Eye (tissue), 1 donor: ENCODE data around the gene OMP.
"Not testable (repeated sequence)": the region's sequence is repeated elsewhere in the genome, so short reads cannot be mapped to it uniquely, and the experiment has no call there.

Source experiments
- DNase-seq: peaks from one replicate; pipeline ENCODE4 v3.0.0-alpha.2; 2015

Gene OMP

DNA sequence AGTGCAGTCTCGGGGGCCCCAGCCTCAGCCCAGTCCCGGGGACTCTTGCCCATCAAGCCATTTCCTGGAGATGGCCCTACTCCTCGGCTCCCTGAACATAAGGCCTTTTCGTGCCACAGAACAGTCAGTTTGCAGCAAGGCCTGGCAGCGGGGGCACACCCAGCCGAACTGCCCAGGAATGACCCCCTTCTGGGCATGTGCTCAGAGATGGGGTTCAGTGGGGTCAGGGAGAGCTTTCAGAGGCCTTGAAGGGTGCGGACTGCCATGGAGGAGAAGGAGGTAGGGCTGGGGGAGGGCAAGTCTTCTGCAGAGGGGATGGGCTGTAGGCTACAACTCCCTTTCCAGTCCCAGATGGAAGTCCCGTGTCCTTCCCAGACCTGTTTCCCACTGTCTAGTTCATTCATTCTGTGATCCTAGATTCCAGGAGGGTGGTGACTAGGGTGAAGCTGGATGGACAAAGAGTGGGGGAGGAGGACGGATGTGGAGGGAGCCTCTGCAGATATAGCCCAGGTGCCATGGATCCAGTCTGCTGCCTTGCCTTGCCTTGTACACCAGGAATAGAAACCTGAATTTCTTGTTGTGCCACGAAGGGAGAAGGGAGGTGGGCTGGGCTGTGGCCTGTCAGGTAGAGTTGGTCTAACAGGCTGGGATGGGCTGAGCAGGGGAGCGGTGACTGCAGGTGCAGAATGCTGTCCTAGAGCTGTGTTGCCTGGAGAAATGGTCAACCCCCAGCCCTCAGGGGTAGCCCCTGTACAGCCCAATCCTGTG is 14.2 kb upstream of the OMP start:
- no peak for DNase-seq

GRCh38 chr11:77089004-77089545 is 13.6 kb upstream of the OMP start:
- DNase-seq: no peak

- DNase-seq: no peak
Measured at GRCh38 chr11:77090046-77090372, 12.6 kb upstream of the OMP start.

DNA sequence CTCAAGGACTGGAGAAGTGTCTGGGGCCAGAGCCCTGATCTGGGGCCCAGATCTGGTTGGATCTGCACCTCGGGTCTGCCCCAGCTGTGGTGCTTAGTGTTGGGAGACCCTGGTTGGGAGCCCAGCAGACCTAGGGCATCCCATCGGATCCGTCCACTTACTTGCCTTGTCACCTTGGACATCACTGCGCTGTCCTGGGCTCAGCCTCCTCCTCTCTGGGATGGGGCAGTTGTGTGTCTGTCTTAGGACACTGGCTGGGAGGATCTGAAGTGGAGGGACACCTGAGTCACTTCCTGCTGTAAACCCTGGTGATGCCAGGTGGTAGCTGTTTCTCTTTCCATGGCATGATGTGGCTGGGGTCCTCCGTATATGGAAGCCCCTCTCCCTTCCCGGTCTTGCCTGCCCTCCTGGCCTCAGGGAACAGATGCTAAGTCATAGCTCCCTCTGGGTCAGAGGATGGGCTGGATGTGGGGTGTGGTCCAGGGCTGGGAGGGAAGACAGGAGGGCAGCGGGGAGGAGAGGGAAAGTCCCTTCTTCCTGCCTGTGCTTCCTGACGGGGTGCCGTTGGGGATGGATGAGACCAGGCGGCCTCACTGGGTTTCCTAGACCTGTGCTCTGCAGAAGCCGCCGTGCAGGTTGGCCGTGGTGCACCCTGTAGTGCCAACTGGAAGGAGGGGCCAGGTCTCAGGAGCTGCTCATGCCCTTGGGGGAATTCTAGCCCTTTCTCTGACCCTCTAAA is 12.1 kb upstream of the OMP start:
- DNase-seq: no peak

DNA sequence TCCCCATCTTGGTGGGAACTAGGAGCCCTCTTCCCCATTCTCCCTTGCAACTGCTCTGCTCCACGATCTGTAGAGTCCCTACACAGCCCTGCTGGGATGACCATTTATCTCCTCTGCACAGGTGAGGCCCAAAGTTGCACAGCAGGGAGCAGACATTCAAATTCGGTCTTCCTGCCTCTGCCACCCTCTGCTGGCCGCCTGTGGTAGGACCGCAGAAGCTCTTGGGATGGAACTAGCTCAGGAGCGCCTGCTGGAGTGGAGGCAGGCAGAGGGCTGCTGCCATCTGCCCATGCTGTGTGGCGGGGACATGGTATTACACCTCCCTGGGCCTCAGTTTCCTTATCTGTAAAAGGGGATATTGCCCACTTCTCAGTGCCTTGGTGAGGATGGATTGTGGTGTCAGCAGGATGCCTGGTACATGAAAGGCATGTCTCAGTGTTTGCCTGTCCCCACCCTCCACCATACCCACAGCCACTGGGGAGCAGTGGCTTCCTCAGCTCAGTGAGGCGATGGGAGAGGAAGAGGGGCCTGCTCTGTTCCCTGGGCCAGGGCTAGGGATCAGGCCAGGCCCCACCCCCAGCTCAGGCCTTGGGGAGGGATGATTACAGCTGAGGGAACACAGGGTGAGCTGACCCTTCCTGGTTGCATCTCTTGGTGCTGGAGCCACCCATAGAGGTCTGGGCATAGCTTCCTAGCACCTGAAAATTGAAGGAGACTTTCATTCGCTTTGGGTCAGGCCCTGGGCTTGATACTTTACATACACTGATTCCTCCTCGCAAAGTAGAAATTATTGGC is 11.3 kb upstream of the OMP start:
- peak; percentile 78 for DNase-seq

DNA sequence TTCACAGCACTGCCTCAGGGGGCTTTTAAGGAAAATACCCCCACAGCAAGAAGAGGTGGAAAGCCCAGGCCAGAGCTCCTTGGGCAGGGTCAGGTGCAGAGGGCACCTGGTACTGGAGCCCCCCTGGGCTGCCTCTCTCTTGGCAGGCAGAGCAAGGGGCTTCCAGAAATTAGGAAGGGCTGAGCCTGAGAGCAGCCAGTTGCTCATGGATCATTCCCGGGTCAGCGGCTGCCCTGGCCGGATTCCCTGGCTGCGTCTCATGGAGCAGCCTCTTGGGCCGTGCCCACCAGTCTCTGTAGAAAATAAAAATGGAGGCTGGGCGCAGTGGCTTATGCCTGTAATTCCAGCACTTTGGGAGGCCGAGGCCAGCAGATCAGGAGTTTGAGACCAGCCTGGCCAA is 10.3 kb upstream of the OMP start:
- no peak for DNase-seq

GRCh38 chr11:77093056-77093891 is 9.4 kb upstream of the OMP start:
- no peak for DNase-seq

- no peak for DNase-seq
Measured at GRCh38 chr11:77093987-77094840, 8.4 kb upstream of the OMP start.

GRCh38 chr11:77094841-77095365 is 7.7 kb upstream of the OMP start:
- no peak for DNase-seq

- no peak for DNase-seq
Measured at GRCh38 chr11:77095551-77096490, 6.8 kb upstream of the OMP start.

GRCh38 chr11:77096591-77097019 is 6.0 kb upstream of the OMP start:
- no peak for DNase-seq

GRCh38 chr11:77097180-77097579 is 5.5 kb upstream of the OMP start:
- DNase-seq: not testable (repeated sequence)

- no peak for DNase-seq
Measured at GRCh38 chr11:77100166-77101042, 2.2 kb upstream of the OMP start.

GRCh38 chr11:77101043-77101537 is 1.6 kb upstream of the OMP start:
- DNase-seq: no peak

- DNase-seq: no peak
Measured at GRCh38 chr11:77103319-77103718, 679 bp downstream of the OMP start.

DNA sequence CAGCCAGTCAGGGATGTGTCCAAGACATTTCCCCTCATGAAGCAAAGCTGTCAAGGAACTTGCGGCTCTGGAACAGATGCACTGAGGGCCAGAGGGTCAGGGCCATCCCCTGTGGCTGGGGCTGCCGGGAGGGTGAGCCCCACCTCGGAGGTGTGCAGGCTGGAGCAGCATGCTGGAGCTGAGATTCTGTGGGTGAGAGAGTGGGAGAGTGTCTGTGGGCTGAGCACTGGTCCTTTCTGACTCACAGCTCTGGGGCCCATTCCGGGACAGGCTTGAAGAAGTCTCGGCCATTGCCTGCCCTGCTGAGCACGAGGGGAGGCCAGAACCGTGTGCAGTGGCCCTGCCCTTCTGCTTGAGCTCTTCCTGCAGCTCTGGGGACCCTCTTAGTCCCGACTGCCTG is 2.1 kb downstream of the OMP start:
- DNase-seq: no peak

DNA sequence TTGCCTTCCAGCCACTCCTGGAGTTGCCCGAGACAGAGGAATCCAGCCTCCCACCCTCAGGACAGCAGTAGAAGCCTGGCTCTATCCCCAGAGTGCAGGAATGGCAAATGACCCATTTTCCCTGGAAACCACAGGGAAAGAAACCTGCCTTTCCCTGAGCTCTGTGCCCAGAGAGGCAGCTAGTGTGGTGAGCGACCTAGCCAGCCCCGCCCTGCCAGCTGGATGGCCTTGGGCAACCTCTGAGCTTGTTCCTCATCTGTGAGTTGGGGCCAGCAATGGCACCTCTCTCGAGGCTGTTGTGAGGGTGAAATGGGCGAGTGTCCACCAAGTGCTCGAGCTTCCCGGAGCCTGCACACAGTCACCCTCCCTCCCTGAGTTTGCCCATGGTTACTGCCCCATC is 3.7 kb downstream of the OMP start:
- no peak for DNase-seq

GRCh38 chr11:77106759-77107158 is 4.1 kb downstream of the OMP start:
- DNase-seq: no peak

DNA sequence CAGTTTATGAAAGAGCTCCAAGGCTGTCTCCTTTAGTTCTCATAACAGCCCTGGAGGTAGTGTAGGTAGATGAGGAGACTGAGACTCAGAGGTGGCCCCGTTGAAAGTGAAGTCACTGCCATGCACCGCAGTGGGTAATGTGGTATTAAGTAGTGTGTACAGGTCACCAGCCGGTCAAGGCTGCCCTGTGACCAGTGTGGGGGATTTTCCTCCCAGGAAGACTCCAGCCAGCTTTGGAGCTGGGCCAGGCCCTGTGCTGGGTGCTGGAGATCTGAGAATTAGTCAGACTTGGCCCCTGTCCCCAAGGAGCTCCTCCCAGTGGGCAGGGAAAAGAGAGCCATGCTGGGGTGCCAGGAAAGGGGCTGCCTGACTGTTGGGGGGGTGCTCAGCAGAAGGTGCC is 5.3 kb downstream of the OMP start:
- no peak for DNase-seq
